GM21576 (cell line): ENCODE results near the gene NHLH1.
"Not testable (repeated sequence)": the region's sequence is repeated elsewhere in the genome, so short reads cannot be mapped to it uniquely, and the experiment has no call there.

Source experiments
- ATAC-seq: cut with Tn5 transposase; IDR thresholded peaks from one replicate; pipeline ENCODE4 v1.9.1; 2021; ENCODE audit warnings: mild to moderate bottlenecking, moderate library complexity; ENCODE audit not compliant: unreplicated experiment

The NHLH1 gene

GRCh38 chr1:160376525-160377131 is 9.8 kb downstream of the NHLH1 start:
- ATAC-seq, result no peak

- no peak for ATAC-seq
Measured at GRCh38 chr1:160377585-160378206, 10.8 kb downstream of the NHLH1 start.

- not testable (repeated sequence) for ATAC-seq
Measured at GRCh38 chr1:160384812-160385211, 17.9 kb downstream of the NHLH1 start.

- ATAC-seq, result not testable (repeated sequence)
Measured at GRCh38 chr1:160388406-160388805, 21.5 kb downstream of the NHLH1 start.

GRCh38 chr1:160394673-160395072 is 27.8 kb downstream of the NHLH1 start:
- ATAC-seq, result no peak

- ATAC-seq, result no peak
Measured at GRCh38 chr1:160397651-160398050, 30.8 kb downstream of the NHLH1 start.

- no peak for ATAC-seq
Measured at GRCh38 chr1:160398823-160399222, 32.0 kb downstream of the NHLH1 start.

GRCh38 chr1:160399544-160400222 is 32.8 kb downstream of the NHLH1 start:
- no peak for ATAC-seq

GRCh38 chr1:160400223-160400645 is 33.4 kb downstream of the NHLH1 start, which contains the start of gene VANGL2:
Gene VANGL2, plus strand, starts transcription at chr1:160400564. Its CDS starts 15,274 bp downstream, at chr1:160415838.
- ATAC-seq, result no peak

GRCh38 chr1:160400646-160401486 is 34.0 kb downstream of the NHLH1 start:
- no peak for ATAC-seq

GRCh38 chr1:160401487-160401805 is 34.6 kb downstream of the NHLH1 start:
- no peak for ATAC-seq

- ATAC-seq, result no peak
Measured at GRCh38 chr1:160402001-160402795, 35.3 kb downstream of the NHLH1 start.

GRCh38 chr1:160403244-160403643 is 36.4 kb downstream of the NHLH1 start:
- ATAC-seq, result no peak

- no peak for ATAC-seq
Measured at GRCh38 chr1:160404094-160404493, 37.2 kb downstream of the NHLH1 start.

GRCh38 chr1:160405331-160405877 is 38.5 kb downstream of the NHLH1 start:
- ATAC-seq, result no peak

GRCh38 chr1:160406131-160406968 is 39.5 kb downstream of the NHLH1 start:
- no peak for ATAC-seq

- ATAC-seq, result no peak
Measured at GRCh38 chr1:160407839-160408801, 41.2 kb downstream of the NHLH1 start.

- ATAC-seq, result no peak
Measured at GRCh38 chr1:160408864-160409263, 42.0 kb downstream of the NHLH1 start.
